Stomach (tissue), 4 donors: Measurements from ENCODE around the gene STK17B.

ENCODE experiments used
- CTCF ChIP-seq, 7 experiments: fragments of 450-650 bp in 4 of 7; fragments of 200-600 bp in 3 of 7; sonication (generic) in 3 of 7; IDR thresholded peaks; one replicate each; pipeline ENCODE4 v1.5.1; 2016 to 2019; ENCODE audit warnings: antibody characterized with exemption in 7 of 7, control low read depth in 2 of 7, mild to moderate bottlenecking in 1 of 7
- POLR2A ChIP-seq, 4 donors: fragments of 450-650 bp; IDR thresholded peaks; one replicate each; pipeline ENCODE4 v1.6.1; 2016; ENCODE audit warnings: antibody characterized with exemption in 4 of 4, control low read depth in 2 of 4, mild to moderate bottlenecking in 1 of 4, moderate library complexity in 1 of 4

- TF ChIP-seq POLR2A (IDR thresholded peaks at IDR 0.05) (no peak), CTCF (IDR thresholded peaks at IDR 0.05) (no peak)
These were observed 22.6 kb downstream of the STK17B start for GRCh38 chr2:196148736-196149135.
